B cell (primary cell): ENCODE results near the gene LRRC74B. TPM values are rescaled to one million over a fixed set of nuclear protein-coding genes. Genes with fewer than 3 reads are reported as not detected.

Experiments used
- ATAC-seq: fragments of 200-7000 bp; cut with Tn5 transposase; one replicate; pipeline ENCODE4 v1.10.0; 2021; ENCODE audit warnings: low read depth, mild to moderate bottlenecking, moderate number of reproducible peaks, moderate library complexity
- CTCF ChIA-PET: fragments of 350-600 bp; sonication (Branson Sonifier 250); formaldehyde crosslinking; loops from one replicate; lab custom pipeline; 2021; ENCODE audit warnings: antibody characterized with exemption, inconsistent platforms; lab: Charles Lee
- POLR2A ChIA-PET: fragments of 350-600 bp; sonication (Branson Sonifier 250); formaldehyde crosslinking; loops from one replicate; lab custom pipeline; 2021; ENCODE audit warnings: antibody characterized with exemption; lab: Charles Lee
- DNase-seq: peaks from one replicate; pipeline ENCODE4 v3.0.0; 2013
- H2AFZ ChIP-seq: 2 replicates; pipeline ENCODE4 v1.6.1; 2012; ENCODE audit warnings: mild to moderate bottlenecking, low read depth, low read length; ENCODE audit not compliant: insufficient read depth, poor library complexity, severe bottlenecking
- H3K27ac ChIP-seq, 2 donors: 1 replicate in 1 of 2; 2 replicates in 1 of 2; pipeline ENCODE4 v1.5.1; 2012 to 2013; ENCODE audit warnings: low read length in 2 of 2, mild to moderate bottlenecking in 2 of 2, moderate library complexity in 1 of 2
- H3K27me3 ChIP-seq, 4 experiments: fragments of 200-600 bp in 1 of 4; sonication (generic) in 1 of 4; replicated peaks in 1 of 4; 1 replicate in 2 of 4; 2 replicates in 2 of 4; pipeline versions ENCODE4 v1.6.1 to v1.7.0; 2013 to 2016; ENCODE audit warnings: low read length in 3 of 4, mild to moderate bottlenecking in 2 of 4, mixed read lengths in 1 of 4, moderate library complexity in 1 of 4; ENCODE audit not compliant: insufficient read depth in 4 of 4, control insufficient read depth in 3 of 4; ENCODE audit errors: control extremely low read depth in 1 of 4
- H3K36me3 ChIP-seq, 2 experiments: replicated peaks in 1 of 2; 1 replicate in 1 of 2; 2 replicates in 1 of 2; pipeline versions ENCODE4 v1.6.1 to v1.7.1; 2013; ENCODE audit warnings: low read length in 1 of 2; ENCODE audit not compliant: insufficient read depth in 2 of 2, control insufficient read depth in 1 of 2; ENCODE audit errors: control extremely low read depth in 1 of 2, extremely low read depth in 1 of 2
- H3K4me1 ChIP-seq, 2 donors: fragments of 200-600 bp in 1 of 2; sonication (generic) in 1 of 2; 1 replicate in 1 of 2; 2 replicates in 1 of 2; pipeline versions ENCODE4 v1.5.1 to v1.6.1; 2013 to 2017; ENCODE audit warnings: low read length in 2 of 2; ENCODE audit not compliant: control insufficient read depth in 2 of 2, insufficient read depth in 2 of 2
- H3K4me2 ChIP-seq: replicated peaks from 2 replicates; pipeline ENCODE3; 2012; ENCODE audit warnings: mild to moderate bottlenecking, low read depth, low read length; ENCODE audit not compliant: poor library complexity, severe bottlenecking
- H3K4me3 ChIP-seq, 5 experiments: fragments of 200-600 bp in 1 of 5; sonication (generic) in 1 of 5; 1 replicate in 3 of 5; 2 replicates in 2 of 5; pipeline versions ENCODE4 v1.5.1 to v1.7.0; 2011 to 2016; ENCODE audit warnings: low read length in 4 of 5, mild to moderate bottlenecking in 4 of 5, low read depth in 2 of 5, control low read depth in 1 of 5, moderate library complexity in 1 of 5; ENCODE audit not compliant: insufficient read depth in 1 of 5; ENCODE audit errors: control extremely low read depth in 1 of 5, extremely low read depth in 1 of 5
- H3K79me2 ChIP-seq: fragments of 200-600 bp; sonication (generic); one replicate; pipeline ENCODE4 v1.6.0; 2016; ENCODE audit warnings: low read length; ENCODE audit not compliant: control insufficient read depth, insufficient read depth
- H3K9ac ChIP-seq: fragments of 200-600 bp; sonication (generic); 2 replicates; pipeline ENCODE4 v1.6.1; 2017; ENCODE audit warnings: mild to moderate bottlenecking, low read length, moderate library complexity
- H3K9me3 ChIP-seq, 3 donors: one replicate each; pipeline versions ENCODE4 v1.6.1 to v1.7.1; 2013; ENCODE audit warnings: low read length in 2 of 3; ENCODE audit not compliant: control insufficient read depth in 2 of 3, insufficient read depth in 1 of 3; ENCODE audit errors: control extremely low read depth in 1 of 3
- H4K20me1 ChIP-seq: 2 replicates; pipeline ENCODE4 v1.6.0; 2012; ENCODE audit warnings: mild to moderate bottlenecking, low read length; ENCODE audit not compliant: insufficient read depth, control insufficient read depth, poor library complexity, severe bottlenecking
- H3K27ac Mint-ChIP-seq: one replicate; pipeline ENCODE4 v1.8.0; 2021; ENCODE audit warnings: mixed read lengths
- H3K27me3 Mint-ChIP-seq: one replicate; pipeline ENCODE4 v1.8.0; 2021; ENCODE audit warnings: mixed read lengths
- H3K4me1 Mint-ChIP-seq: one replicate; pipeline ENCODE4 v1.8.0; 2021; ENCODE audit warnings: mixed read lengths
- H3K4me3 Mint-ChIP-seq: one replicate; pipeline ENCODE4 v1.8.0; 2021; ENCODE audit warnings: mixed read lengths
- H3K9me3 Mint-ChIP-seq: one replicate; pipeline ENCODE4 v1.8.0; 2022; ENCODE audit warnings: mixed read lengths; ENCODE audit not compliant: insufficient read depth
- EZH2 ChIP-seq: IDR thresholded peaks from 2 replicates; pipeline ENCODE4 v1.6.1; 2012; ENCODE audit warnings: borderline replicate concordance, low read depth, mild to moderate bottlenecking, moderate library complexity, low read length; ENCODE audit not compliant: insufficient read depth, poor library complexity, severe bottlenecking
- WGBS: methylation state at CpG from one replicate; pipeline ENCODE4 v1.1.5; 2013; ENCODE audit warnings: missing lambda C conversion rate; ENCODE audit not compliant: insufficient coverage; 5-methylcytosine and 5-hydroxymethylcytosine counted together
- intact Hi-C: fragments of 100-400 bp; cut with micrococcal nuclease; formaldehyde crosslinking; loops from one replicate; pipeline ENCODE4 v1.10.0; 2022
- polyA plus RNA-seq: library from polyadenylated mRNA; depleted of rRNA; stranded (reverse); fragments of >200 nt; gene quantifications from 2 replicates; pipeline ENCODE4 v1.2.3, GENCODE V29; 2012
- total RNA-seq, 2 donors: library from RNA; stranded (reverse); fragments of 120-200 nt in 1 of 2; gene quantifications; 1 replicate in 1 of 2; 2 replicates in 1 of 2; pipeline versions ENCODE4 v1.2.3 to v1.2.4, GENCODE V29; 2013 to 2022
- TF ChIP-seq, protein P1 (sequence below): fragments of 200-600 bp; IDR thresholded peaks from one replicate; pipeline ENCODE4 v1.8.0; 2022; ENCODE audit warnings: antibody characterized with exemption, mild to moderate bottlenecking

Gene LRRC74B
- total and polyA plus RNA-seq, 2 donors (not counting 1 experiment from before 2014, with no cell fraction given) = 0.01 to 0.17 TPM

DNA sequence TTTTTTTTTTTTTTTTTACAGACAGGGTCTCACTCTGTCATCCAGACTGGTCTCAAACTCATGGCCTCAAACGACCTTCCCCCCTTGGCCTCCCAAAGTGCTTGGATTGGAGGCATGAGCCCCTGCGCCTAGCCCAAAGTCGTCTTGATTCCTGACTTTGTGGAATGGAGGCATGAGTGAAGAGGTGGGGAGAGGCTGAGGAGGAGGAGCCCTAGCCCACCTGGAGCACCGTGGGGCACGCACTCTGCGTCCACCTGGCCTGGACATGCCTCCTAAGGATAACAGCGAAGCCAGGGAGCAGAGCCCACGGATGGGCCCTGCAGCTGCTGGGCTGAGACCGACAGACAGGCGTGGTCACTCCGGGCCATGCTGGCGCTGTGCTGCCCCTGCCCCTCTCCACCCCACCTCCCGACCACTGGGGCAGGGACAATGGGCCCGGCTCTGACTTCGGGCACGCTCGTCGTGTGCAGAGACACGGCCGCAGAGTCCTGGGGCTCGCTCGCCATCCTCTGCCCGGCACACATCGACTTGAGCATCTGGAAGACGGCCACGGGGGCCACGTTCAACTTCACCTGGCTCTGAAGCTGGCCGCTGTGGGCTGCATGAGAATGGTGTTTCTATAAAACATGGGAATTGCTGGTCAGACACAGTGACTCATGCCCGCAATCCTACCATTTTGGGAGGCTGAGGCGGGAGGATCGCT is 34.8 kb downstream of the LRRC74B start:
- CTCF ChIA-PET = no interaction called here
- Mint-ChIP-seq H3K27ac (no peak overlapping the region), H3K4me1 (no peaks in the 10 kb centered on the region), H3K4me3 (no peak overlapping the region), H3K9me3 (no peaks in the 10 kb centered on the region), H3K27me3 (peaks cover 6% of the 10 kb centered on the region)
- no peaks in the 10 kb centered on the region for H3K4me1 ChIP-seq
- intact Hi-C loops = no loop called here
- DNase-seq (no peak), ATAC-seq (no peak)
- no peak overlapping the region for H3K27ac ChIP-seq
- no peak overlapping the region for H2AFZ ChIP-seq
- no peaks in the 10 kb centered on the region for H3K9me3 ChIP-seq
- H3K9ac ChIP-seq = no peak overlapping the region
- POLR2A ChIA-PET = no interaction called here
- H3K36me3 ChIP-seq = no peaks in the 10 kb centered on the region
- H4K20me1 ChIP-seq = no peaks in the 10 kb centered on the region
- TF ChIP-seq, protein P1, sequence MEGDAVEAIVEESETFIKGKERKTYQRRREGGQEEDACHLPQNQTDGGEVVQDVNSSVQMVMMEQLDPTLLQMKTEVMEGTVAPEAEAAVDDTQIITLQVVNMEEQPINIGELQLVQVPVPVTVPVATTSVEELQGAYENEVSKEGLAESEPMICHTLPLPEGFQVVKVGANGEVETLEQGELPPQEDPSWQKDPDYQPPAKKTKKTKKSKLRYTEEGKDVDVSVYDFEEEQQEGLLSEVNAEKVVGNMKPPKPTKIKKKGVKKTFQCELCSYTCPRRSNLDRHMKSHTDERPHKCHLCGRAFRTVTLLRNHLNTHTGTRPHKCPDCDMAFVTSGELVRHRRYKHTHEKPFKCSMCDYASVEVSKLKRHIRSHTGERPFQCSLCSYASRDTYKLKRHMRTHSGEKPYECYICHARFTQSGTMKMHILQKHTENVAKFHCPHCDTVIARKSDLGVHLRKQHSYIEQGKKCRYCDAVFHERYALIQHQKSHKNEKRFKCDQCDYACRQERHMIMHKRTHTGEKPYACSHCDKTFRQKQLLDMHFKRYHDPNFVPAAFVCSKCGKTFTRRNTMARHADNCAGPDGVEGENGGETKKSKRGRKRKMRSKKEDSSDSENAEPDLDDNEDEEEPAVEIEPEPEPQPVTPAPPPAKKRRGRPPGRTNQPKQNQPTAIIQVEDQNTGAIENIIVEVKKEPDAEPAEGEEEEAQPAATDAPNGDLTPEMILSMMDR = no peak
- no peak for TF ChIP-seq EZH2
- no peaks in the 10 kb centered on the region for H3K27me3 ChIP-seq
- 92% methylated on average over 22 of the region's 31 CpGs for WGBS
- no peak overlapping the region for H3K4me2 ChIP-seq
- no peaks in the 10 kb centered on the region for H3K79me2 ChIP-seq
- no peak overlapping the region for H3K4me3 ChIP-seq

DNA sequence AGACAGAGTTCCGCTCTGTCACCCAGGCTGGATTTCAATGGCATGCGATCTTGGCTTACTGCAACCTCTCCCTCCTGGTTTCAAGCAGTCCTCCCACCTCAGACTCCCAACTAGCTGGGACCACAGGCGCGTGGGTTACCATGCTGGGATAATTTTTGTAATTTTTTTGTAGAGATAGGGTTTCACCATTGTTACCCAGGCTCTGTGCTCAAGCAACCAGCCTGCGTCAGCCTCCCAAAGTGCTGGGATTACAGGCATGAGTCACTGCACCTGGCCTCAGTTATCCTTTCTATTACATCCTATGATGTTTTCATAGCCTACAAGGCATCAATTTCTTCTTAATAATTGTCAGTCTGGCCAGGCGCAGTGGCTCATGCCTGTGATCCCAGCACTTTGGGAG is 36.5 kb downstream of the LRRC74B start:
- Histone ChIP-seq H3K9me3 (no peaks in the 10 kb centered on the region), H4K20me1 (no peaks in the 10 kb centered on the region), H3K4me1 (no peaks in the 10 kb centered on the region), H3K9ac (no peak overlapping the region), H3K27me3 (no peaks in the 10 kb centered on the region), H3K27ac (no peak overlapping the region), H3K4me2 (no peak overlapping the region), H3K79me2 (no peaks in the 10 kb centered on the region), H3K36me3 (no peaks in the 10 kb centered on the region), H3K4me3 (no peak overlapping the region), H2AFZ (no peak overlapping the region)
- intact Hi-C loops = no loop called here
- H3K27me3 Mint-ChIP-seq = peaks cover 6% of the 10 kb centered on the region
- 98% methylated on average over 4 of the region's 6 CpGs for WGBS
- DNase-seq (no peak), ATAC-seq (no peak)
- TF ChIP-seq, protein P1 = no peak
- TF ChIP-seq EZH2 = no peak
- no peak overlapping the region for H3K27ac Mint-ChIP-seq
- no peaks in the 10 kb centered on the region for H3K9me3 Mint-ChIP-seq
- CTCF ChIA-PET = no interaction called here
- POLR2A ChIA-PET = no interaction called here
- H3K4me1 Mint-ChIP-seq = no peaks in the 10 kb centered on the region
- no peak overlapping the region for H3K4me3 Mint-ChIP-seq
